ENCODE results near the gene SNX14. TPM values are rescaled to one million over a fixed set of nuclear protein-coding genes. Genes with fewer than 3 reads are reported as not detected.

Gene SNX14
- total RNA-seq, 1 experiment from 2014 or later, result 119 TPM

Other genes starting within 250 kb of the SNX14 start
- 58.4 TPM for gene NT5E, start 143.8 kb downstream of the SNX14 start, total RNA-seq (2021; ENCODE audit: unreplicated experiment)
- gene SYNCRIP, start 49.0 kb upstream of the SNX14 start, total RNA-seq (2021; ENCODE audit: unreplicated experiment), result 141 TPM

All from Panc1 (cell line).